HG02588 (cell line): ENCODE results near the gene SALL2.

ENCODE experiments used
- ATAC-seq: cut with Tn5 transposase; IDR thresholded peaks from one replicate; pipeline ENCODE4 v1.9.1; 2021; ENCODE audit warnings: mild to moderate bottlenecking, moderate library complexity; ENCODE audit not compliant: unreplicated experiment

SALL2 gene

DNA sequence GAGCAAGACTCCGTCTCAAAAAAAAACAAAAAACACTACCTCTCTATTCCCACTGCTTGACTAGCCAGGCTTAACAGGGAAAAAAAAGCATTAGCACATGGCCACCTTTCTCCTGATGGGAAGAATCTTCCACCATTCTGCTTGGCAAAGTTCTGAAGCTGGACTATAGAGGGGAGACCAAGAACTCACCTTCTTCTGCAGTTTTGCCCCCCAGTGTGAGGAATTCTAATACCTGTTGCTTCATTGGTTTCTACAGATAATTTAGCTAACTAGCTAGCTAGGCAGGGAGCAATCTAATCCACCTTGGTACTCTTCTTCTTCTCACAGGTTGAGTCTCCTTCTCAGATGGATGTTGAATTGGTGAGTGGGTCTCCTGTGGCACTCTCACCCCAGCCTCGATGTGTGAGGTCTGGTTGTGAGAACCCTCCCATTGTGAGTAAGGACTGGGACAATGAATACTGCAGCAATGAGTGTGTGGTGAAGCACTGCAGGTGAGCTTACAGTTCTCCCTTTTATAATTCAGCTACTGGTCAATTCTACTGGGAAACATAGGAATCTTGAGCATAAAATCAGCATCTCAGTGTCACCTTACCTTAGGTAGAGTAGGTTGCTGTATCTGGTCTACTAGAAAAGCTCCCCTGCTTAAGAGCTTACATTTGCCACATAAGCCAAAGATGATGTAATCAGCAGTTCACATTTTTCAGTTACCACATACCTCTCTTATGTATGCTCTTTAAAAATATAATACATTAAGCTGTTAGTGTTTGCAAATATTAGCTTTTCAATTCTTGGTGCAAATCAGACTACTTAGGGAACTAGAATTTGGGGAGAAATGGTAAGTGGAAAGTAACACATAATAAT, 31.0 kb downstream of the SALL2 start:
- ATAC-seq = no peak

DNA sequence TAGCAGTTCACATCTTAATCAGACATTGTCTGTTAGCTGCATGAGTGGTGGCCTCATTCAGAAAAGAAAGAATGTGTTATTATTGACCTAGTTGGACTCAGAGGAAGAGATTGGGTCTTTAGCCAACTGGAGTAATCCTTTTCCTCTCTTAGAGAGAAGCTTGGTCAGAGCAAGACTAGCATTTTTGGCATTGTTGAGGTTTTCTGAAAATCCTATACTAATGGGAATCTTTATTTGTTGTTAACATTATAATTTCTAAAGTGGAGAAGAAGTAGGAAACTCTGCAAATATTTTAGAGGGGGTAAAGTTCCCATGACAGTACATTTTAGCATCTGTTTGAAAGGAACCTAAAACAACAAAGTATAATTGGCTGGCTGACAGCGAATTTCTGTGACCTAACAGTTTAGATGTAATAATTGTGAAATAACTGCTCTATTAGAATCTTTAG, 39.5 kb downstream of the SALL2 start:
- ATAC-seq = no peak

DNA sequence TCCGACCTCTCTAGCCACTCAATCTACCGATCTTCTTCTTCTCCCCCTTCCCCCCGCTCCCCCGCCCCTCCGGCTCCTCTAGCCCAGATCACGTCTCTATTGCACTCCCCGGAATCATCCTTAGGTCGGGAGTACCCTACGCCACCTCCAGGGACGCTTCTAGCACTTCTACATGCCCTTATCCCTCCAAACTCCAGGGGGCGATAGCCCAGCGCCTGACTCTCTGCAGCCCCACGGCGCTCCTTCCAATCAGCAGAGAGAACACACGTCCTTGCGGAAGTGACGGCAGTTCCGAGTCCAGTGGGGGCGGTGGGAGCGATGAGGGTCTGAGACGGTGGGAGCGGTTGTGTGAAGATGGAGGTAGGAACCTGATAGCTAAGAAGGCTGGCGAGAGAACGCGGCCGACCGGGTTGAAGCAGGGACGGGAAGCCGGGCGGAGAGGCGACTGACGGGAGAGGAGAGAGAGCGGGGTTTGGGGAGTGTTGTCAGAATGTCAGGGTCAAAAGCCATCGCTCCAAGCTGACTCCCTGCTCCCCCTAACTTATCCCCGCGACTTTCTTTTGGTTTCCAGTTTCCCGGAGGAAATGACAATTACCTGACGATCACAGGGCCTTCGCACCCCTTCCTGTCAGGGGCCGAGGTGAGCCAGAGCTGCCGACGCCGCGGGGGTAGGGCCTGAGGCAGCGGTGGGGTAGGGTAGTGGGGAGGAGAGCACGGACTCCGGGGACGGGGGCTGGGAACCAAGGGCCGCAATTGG, 49.0 kb downstream of the SALL2 start, which contains the start of the genes RAB2B and TOX4:
RAB2B (minus strand) TSS at position 35 of the 757 bp plus-strand sequence. CDS start 87 bp downstream, outside the sequence.
TOX4 (plus strand) TSS at position 271 of the 757 bp plus-strand sequence; CDS start at position 355, 84 bp downstream.
- peak; percentile 99 for ATAC-seq

DNA sequence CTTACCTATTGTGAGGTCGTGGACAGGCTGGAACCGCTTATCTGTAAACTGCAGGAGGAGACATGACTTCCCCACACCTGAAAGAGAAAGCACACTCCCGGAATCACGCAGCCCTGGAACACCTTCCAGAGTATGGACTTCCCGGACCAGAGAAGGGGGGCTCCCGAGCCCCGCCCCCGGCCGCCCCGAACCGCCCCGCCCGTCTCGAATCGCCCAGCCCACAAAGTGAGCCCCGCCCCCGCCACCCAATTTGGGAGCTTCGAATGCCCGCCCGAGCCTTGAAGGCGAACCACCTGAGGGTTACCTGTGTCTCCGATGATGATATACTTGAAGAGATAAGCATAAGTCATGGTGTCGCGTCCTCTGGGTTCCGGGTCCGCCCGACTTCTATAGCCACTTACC, 49.6 kb downstream of the SALL2 start:
- ATAC-seq = peak; percentile 29

DNA sequence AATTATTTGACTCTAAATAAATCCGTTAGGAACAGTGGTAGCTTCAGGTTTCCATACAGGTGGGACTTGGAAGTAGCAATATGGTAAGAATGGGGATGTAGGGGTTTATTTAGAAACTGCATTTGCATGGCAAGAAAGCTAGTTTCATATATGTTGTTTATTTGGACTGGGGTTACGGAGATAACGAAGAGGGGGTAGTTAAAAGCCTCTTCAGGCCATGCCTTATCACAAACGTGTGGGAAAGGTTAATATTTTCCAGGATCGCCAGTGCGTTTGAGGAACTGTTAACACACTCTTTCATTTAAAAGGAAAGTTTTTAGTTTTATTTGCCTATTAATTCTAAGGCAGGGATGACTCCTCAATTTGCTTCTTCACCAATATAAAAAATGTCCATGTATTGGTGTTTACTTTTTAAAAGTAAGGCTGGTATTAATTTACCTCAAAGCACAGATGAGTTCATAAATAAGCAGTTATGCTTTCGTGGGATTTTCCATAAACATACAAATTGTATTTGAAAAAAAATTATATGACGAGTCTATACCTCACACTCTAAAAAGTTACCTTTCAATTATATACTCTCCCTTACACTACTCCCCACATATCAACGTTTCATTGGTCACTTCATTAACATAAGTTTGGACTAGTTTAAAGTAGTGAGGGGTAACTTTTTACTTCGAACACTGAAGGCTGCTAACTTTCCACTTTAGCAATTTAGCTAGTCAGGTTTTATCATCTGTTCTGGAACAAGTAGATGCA, 50.2 kb downstream of the SALL2 start:
- ATAC-seq = no peak
